Suppressor macrophage (primary cell): ENCODE data around the gene ADA.

Experiments
- DNase-seq, 4 experiments: peaks; one replicate each; pipeline ENCODE4 v3.0.0-alpha.2; 2020 to 2022

ADA gene

GRCh38 chr20:44644667-44645131, 6.8 kb downstream of the ADA start:
- DNase-seq, result peak; percentile 40 to 65 (median 43)

- peak in 2 of 4 experiments; percentile 15 to 36 for DNase-seq
These were observed 7.3 kb downstream of the ADA start for GRCh38 chr20:44644230-44644617.

- peak; percentile 86 to 97 (median 90) for DNase-seq
These were observed 7.8 kb downstream of the ADA start for GRCh38 chr20:44643596-44644229.

- DNase-seq, result no peak
These were observed 8.4 kb downstream of the ADA start for GRCh38 chr20:44643154-44643519.

GRCh38 chr20:44642203-44643153, 9.0 kb downstream of the ADA start:
- peak; percentile 76 to 88 (median 82) for DNase-seq

- DNase-seq, result peak; percentile 29 to 54 (median 41)
These were observed 10.2 kb downstream of the ADA start for GRCh38 chr20:44641325-44641724.

GRCh38 chr20:44640522-44640921, 11.0 kb downstream of the ADA start:
- no peak for DNase-seq

GRCh38 chr20:44637522-44638372, 13.8 kb downstream of the ADA start:
- DNase-seq, result no peak

- DNase-seq, result no peak
These were observed 14.5 kb downstream of the ADA start for GRCh38 chr20:44637042-44637441.

GRCh38 chr20:44635877-44636276, 15.6 kb downstream of the ADA start:
- DNase-seq, result no peak

- no peak for DNase-seq
These were observed 17.5 kb downstream of the ADA start for GRCh38 chr20:44633872-44634600.

GRCh38 chr20:44633187-44633810, 18.2 kb downstream of the ADA start:
- DNase-seq, result no peak

- DNase-seq, result no peak
These were observed 19.3 kb downstream of the ADA start for GRCh38 chr20:44632103-44632752.

- no peak for DNase-seq
These were observed 21.2 kb downstream of the ADA start for GRCh38 chr20:44630297-44630696.

- DNase-seq, result no peak
These were observed 22.0 kb downstream of the ADA start for GRCh38 chr20:44629542-44629941.

GRCh38 chr20:44629017-44629385, 22.5 kb downstream of the ADA start:
- DNase-seq, result no peak

- no peak for DNase-seq
These were observed 24.0 kb downstream of the ADA start for GRCh38 chr20:44627364-44628010.

GRCh38 chr20:44626278-44626677, 25.2 kb downstream of the ADA start:
- no peak for DNase-seq

GRCh38 chr20:44625361-44625760, 26.1 kb downstream of the ADA start:
- no peak for DNase-seq

GRCh38 chr20:44624743-44625271, 26.7 kb downstream of the ADA start:
- DNase-seq, result no peak
